DMS 273 treated with DMSO at 0.1 percent for 48 hours (cell line): ENCODE results near the gene ADCY1.

Source experiments
- DNase-seq: peaks from one replicate; lab custom pipeline; 2025; lab: John Stamatoyannopoulos, UW

ADCY1 gene

DNA sequence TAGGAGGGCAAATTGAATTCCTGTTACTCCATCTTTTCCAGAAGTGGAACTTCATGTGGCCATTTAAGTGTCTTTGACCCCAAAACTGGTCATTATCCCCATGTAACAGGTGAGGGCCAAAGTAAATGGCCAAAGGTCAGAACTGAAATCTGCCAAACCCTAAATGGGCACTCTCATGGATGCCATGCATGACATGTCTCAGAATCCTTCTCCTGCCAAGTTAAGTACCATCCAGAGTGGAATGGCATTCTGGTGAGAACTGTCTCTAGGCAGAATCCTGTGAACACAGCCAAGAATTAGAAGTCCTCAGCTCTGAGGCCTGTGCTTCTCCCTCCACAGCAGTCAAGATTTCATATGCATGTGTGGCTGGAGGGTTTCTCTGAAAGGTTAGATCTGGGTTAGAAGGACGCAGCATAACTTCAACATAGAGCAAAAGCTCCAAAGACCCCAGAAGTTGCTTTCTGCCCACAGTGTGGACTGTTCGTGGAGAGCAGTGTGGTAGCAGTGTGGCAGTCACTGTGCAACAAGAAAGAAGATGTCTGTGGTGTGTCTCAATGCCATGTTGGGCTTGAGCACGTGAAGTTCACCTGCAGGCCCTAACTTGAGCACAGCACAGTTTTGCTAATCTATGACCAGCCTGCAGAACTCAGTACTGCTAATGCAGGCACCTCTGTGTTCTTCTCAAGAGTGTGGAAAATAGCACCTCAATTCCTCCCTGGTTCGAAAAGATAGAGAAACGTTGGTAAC is 121.3 kb downstream of the ADCY1 start:
- DNase-seq: no peak

DNA sequence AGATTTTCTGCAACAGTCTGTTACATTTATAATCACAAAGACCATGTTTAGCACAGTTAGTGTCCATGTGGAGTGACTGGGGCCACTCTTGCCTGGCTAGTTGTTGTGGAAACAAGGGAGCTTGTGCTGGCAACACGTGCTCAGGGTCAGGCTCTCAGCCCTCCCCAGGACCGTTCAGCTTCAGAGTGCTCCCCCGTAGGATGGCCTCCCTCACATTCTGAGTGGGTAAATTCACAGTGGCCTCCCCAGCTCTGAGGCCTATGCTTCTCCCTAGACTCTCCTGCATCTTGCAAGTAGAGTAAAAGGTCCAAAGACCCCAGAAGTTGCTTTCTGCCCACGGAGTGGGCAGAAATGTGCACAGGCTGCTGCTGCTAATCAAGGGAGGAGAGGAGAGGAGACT is 122.3 kb downstream of the ADCY1 start:
- DNase-seq: no peak

DNA sequence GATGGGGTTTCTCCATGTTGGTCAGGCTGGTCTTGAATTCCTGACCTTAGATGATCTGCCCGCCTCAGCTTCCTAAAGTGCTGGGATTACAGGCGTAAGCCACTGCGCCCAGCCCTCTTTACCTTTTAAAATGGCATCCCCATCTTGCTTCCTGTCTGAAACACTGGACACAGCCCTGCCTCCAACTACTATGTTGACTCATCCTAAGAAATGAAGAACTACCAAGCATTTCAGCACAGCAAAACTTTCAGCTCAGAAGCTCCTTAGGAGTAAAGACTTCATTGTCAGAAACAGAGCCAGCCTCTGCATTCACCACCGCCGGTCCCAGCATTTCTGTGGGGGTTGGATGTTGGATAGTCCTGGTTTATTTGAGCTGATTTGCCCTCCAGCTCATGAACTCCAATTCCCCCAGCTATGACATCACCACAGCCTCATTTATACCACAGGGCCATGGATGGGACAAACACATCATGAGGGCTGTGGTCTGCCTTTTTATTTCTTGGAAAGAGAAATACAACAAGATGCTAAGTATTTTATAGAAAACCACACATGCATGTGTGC is 123.5 kb downstream of the ADCY1 start:
- no peak for DNase-seq

DNA sequence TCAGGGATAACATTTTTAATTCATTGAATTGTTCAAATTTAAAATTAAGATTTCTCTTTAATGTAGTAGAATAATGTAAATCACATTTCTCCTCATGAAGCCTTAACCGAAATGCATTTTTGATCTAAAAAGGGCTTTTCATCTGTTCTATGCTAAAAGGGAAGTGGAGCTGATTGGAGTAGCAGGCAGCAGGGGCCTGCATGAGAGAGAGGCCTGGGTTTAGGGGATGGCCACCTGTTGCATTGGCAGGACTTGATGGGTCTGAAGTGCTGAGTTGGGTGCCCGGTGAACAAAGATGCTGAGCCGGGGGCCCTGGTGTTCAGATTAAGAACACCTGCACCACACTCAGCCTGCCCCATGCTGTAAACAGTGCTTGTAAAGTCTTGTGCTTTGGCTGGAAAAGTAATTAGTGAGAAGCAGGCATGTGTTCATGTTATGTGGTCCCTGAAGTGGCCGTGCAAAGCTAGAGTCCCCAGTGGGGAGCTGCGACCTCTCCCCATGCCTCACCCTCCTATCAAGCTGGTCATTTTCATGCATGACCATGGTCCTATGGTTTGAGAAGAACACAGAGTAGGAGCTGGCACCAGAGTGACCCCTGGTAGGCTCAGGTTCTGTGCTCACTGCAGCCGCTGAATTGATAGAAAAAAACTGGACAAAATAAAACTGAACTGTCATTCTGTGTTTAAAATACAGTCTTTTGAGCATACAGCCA is 124.3 kb downstream of the ADCY1 start:
- DNase-seq: no peak

DNA sequence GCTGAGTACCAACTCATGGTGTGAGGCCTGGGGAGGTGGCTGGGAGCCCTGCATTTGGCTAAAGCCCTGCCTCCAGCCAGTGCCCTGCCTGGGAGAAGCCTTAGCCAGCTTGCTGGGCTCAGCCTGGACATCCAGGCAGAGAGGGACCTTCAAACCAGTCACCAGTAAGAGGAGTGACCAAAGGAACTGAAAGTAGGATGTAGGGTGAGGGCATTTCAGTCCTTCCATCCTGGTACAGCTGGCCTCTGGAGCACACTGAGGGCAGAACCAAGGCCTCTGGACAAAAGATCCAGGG is 124.8 kb downstream of the ADCY1 start:
- DNase-seq: no peak

DNA sequence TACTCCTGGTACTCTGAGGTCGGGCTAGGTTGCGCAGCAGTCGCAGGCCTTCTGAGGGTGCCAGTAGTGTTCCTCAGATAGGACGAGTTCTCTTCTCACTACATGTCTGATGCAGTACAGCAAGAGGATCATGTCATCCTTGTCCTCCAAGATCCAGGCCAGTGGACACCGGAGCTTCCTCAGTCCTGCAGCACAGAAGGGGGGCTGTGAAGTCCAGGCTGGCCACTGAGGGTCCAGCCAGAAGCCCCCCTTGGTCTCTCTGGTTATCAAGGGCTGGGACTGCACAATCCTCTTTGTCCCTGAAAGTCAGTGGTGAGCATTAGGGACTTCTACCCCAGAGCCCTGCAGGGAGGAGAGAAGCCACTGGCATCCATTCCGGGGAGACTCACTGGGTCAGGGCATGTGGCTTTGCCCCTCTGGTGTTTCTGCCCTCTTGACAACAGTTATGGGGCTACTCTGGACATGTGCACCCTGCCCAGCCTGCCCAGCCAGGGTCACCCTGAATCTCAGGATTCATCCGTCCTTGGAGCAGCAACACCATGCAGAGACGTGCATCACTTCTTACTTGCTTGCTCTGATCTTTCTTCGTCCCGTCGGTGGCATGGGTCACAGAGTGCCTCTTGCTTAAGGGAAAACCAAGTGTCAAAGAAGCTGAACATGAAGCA is 125.7 kb downstream of the ADCY1 start:
- no peak for DNase-seq

DNA sequence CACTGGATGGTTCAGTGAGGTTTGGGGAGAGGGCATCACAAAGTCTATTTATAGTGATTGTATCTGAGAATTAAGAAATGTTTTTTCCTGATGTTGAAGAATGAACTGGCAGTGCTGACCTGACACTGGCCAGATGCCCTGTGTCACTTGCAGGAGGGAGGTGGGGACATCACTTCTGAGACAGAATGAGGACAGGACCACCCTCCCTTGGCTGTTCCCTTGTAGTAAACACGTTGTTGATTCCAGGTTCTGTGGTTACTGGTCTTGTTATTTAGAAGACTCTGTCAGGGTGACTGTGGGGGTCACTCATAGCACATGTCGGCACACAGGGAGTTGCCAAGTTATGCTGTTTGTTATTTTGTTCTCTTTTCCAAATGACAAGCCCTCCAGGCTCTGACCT is 126.4 kb downstream of the ADCY1 start:
- no peak for DNase-seq

DNA sequence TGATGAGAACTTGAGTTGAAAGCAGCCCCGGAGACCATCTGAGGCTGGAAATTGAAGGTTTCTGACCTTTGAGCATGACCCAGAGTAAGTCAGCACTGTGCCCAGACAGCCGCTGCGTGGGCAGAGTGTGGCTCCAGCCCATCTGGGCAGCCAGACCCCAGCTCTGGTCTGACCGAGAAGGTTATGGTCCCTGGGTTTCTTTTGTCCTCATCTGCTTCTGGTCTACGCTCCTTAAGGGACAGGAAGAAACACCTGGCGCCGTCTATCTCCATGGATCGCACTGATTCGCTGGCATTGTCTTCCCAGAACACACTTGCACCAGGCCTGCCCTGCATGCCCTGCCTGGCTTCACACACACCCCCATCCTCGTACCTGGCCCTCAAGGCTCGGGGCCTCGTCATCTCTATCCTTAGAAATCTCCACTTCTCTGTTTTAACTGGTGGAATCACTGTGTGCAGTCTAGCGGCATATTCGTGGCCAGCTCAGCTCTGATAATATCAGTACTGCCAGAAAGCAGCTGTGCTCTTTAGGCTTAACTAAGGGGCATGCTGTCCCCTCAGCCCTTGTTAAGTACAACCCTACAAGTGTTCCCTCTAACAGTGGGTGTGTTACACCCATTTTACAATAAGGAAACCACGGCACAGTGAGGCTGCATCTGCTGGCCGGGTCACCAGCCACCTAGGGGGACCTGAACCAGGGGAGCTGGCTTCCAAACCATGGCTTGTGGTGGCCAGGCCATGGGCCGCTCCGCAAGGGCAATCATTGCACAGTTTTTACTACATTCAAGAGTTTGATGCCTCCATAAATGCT is 127.7 kb downstream of the ADCY1 start:
- DNase-seq: no peak

DNA sequence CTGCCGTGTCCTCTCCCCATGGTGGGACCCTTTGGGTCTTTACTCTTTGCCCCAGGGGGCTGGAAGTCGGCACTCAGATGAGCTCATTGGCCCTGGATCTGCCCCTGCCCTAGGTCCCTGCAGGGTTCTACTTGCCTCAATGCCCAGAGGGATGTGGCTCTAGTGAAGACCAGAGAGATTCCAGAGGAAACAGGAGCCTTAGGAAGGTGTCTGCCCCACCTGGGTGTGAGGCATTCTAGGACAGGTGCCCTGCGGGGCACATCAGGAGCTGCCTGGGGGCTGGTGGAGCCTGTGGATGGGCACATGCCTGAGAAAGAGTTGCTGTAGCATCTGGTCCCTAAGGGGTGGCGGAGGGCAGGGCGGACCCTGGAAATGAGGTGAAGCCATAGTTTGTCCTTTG is 128.6 kb downstream of the ADCY1 start:
- DNase-seq: no peak

DNA sequence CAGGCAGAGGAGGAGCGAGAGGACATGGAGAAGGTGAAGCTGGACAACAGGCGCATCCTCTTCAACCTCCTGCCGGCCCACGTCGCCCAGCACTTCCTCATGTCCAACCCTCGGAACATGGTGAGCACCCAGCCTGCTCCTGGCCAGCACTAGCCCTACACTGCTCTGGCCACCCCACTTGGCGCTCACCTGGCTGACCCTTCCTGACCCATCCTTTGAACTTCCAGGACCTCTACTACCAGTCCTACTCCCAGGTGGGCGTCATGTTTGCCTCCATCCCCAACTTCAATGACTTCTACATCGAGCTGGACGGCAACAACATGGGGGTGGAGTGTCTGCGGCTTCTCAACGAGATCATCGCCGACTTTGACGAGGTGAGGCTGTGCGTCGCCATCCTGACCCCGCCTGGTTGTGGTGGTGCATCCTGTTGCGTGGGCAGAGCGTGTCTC is 129.2 kb downstream of the ADCY1 start:
- no peak for DNase-seq

DNA sequence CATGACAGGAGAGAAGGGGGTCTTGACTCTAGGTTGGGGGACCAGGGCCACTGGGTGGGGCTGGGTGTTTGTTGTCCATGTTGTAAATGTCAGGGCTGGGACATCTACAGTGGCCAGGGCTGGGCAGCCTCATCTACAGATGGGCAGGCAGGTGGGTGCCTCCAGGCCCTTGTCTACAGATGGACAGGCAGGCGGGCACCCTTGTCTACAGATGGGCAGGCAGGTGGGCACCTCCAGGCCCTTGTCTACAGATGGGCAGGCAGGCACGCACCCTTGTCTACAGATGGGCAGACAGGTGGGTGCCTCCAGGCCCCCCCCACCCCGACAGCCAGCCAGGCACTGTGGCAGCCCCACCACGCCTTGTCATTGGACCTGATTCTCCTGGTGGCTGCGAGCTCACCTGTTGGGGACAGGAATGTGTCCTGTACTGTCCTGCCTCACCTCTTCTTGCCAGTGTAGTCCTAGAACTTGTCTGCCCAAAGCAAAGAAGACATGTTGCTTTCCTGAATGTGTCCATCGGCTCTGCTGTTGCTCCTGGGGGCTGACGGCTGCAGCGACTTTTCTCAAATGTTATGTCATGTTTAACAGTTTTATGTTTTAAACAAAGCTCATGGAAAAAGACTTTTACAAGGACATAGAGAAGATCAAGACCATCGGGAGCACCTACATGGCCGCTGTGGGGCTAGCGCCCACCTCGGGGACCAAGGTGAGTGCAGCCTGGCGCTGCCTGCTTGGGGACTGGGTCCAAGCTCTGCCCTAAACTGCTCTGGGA is 129.9 kb downstream of the ADCY1 start:
- no peak for DNase-seq

DNA sequence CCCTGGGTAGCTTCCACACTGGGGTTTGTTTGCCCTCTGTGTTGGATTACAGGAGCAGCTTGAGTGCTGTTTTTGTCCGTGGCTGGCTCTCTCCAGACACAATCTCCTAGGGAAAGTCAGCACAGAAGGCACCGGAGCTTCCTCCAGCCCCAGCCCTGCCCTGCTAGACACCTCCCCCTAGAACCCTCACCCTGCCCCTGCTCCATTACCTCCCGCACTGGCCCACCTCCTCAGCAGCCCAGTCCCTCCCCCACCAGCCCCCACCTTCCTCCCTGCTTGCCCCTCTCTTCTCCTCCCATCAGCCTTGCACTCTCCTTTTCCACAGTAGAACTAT is 130.5 kb downstream of the ADCY1 start:
- no peak for DNase-seq

DNA sequence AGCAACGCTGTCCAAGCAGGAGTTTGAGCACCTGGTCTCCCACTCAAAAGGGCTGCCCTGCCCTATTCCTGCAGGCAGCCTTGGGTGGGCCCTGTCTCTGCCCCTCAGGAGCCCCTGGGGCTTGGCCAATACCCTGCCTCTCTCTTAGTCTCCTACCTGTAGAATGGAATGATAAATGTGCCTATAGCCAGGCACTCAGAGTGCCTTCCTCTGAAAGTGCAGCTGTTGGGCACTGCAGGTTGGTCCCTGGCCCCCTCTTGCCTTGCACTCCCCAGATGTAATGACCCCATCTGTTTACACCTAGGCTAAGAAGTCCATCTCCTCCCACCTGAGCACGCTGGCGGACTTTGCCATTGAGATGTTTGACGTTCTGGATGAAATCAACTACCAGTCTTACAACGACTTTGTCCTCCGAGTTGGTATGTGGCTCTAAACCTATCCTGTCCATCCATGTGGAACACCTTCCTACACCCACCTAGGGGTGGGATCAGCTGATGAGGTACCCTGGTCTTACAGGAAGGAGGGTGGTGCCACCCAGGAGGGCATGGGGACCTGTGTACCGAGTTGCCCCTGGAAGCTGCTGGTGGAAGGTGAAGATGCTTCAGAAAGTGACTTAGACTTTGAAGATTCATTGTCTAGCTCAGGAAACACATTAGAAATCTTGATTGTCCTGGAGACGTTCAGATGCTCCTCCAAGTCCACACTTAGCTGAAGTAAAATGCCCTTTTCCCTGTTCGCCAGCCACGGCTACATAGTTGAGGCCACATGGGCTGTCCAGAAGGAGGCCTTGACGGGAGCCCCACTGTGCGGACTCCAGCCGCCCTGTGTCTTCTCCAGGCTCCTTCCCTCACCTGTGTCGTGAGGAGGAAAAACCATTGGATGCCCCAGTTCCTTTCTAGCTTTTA is 134.1 kb downstream of the ADCY1 start:
- no peak for DNase-seq

DNA sequence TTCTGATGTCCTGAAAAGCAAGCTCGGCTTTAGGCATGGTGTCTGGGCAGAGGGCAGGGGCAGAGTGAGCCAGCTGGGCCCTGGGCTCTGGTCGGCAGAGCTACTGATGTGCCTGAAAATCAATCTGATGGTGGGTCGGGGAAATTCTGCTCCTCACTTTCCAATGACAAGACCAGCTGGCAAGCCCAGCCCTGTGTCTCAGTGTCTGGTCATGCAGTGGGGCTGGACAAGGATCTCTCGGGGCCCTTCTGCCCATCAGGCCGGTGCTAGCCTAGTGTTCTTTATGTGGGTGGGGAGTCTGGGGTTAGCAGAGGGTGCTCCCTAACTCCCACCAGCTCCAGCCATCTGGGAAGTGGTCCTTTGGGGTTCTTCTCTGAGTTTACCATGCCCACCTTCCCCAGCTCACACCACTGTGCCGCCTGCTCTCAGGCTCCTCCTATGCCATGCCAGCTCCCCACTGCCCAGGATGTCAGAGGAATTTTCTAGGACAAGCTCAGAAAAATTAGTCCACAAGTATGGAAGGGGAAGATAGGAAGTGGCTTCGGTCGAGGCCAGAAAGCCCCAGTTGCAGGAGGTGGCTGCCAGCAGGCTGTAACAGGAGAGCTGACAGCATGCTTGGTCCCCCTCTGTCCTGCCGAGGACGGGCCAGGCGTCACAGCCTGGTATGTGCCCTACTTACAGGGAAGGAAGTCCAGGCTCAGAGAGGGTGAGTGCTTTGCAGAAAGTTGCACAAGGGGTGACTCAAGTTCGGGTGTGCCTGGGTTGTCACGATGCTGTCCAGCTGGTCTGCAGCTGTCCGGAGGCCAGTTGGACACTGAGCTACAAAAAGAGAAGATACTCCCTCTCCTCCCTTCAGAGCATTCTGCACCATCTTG is 135.2 kb downstream of the ADCY1 start:
- DNase-seq: no peak

DNA sequence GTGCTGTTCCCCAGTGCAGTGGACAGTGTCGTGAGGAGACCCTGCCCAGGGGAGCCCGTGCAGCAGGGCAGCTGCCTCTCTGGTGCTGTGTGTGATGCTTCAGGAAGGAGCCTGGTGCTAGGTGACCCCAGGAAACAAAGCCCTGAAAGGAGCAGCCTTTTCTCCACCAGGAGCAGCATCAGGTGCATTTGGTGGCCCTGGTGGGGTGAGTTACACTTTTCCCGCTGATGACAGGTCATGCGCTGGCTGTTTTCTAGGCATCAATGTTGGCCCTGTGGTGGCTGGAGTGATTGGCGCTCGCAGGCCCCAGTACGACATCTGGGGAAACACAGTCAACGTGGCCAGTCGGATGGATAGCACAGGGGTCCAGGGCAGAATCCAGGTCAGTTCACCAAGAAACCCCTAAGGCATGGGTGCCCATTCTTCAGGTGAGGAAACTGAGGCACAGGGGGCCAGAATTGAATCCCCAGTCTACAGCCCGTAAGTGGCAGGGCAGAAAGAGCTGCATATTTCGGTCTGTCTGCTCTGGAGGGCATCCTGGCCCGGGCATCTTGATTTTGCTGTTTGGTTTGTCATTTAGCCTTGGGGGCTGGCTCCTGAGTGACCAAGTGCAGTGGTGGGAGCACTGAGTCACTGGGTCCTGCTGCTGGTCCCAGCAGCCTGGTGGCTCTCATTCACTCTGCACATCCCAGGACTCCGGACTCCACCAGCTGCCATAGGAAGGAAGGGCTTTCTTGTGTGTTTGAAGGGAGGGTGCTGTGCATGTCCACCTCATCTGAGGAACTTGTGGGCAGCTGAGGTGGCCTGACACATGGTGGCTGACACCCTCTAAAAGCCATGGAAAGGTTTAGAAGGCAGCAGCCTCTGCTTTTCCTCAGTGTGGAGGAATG is 136.3 kb downstream of the ADCY1 start:
- DNase-seq: no peak

DNA sequence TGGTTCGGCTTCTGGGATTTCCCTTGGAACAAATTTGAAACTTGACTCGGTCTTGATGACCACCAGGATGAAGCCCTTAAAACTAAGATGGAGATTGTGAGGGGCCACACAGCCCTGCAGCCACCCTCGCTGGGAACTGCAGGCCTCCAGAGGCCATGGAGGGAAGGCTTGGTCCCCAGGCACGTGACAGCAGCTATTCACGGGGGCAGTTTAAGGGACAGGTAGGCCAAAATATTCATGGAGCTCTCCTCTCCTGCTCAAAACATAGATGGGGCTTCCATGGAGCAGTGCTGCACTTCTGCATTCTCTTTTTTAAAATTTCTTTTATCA is 137.0 kb downstream of the ADCY1 start:
- no peak for DNase-seq

DNA sequence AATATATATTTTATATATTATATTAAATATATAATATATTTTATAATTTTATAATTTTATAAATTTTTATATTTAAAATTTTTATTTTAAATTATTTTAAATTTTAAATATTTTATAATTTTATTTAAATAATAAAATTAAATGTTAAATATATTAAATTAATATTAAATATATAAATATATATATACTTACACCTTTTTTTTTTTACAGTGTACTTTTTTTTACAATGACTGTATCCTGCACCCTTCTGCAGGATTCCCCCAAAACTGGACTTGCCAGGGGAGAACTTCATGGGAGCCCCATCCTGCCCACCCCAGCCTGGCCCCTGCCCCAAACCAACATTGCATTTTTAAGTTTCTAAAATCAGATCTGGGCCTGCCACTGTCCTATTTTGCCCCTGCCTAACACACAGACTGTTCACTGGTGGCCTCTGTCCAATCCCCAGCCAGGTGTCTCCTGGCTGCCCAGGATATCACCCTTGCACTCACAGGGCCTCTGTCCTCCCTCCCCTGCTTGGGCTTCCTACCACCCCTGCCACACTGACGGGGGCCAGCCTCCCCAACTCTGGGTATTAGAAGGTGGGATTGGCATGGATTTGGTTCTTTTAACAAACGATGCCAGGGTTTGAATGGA is 138.0 kb downstream of the ADCY1 start:
- DNase-seq: no peak
